SHP77 treated with DMSO at 0.1 percent for 48 hours (cell line): ENCODE data around the gene NSMCE4A.
"Not testable (repeated sequence)": the region's sequence is repeated elsewhere in the genome, so short reads cannot be mapped to it uniquely, and the experiment has no call there.

Experiments
- DNase-seq: peaks from one replicate; lab custom pipeline; 2025; lab: John Stamatoyannopoulos, UW

NSMCE4A gene

GRCh38 chr10:121974535-121975294, at the start of gene NSMCE4A:
TSS of gene NSMCE4A (minus strand) at chr10:121975217. CDS start at chr10:121975165, 52 bp downstream.
- DNase-seq, result peak; percentile 41

- DNase-seq, result not testable (repeated sequence)
These were observed 48.2 kb upstream of the NSMCE4A start for GRCh38 chr10:122023257-122023656.

- no peak for DNase-seq
These were observed 47.3 kb upstream of the NSMCE4A start for GRCh38 chr10:122022276-122022675.

- no peak for DNase-seq
These were observed 46.8 kb upstream of the NSMCE4A start for GRCh38 chr10:122021828-122022227.

GRCh38 chr10:122021379-122021778, 46.4 kb upstream of the NSMCE4A start:
- DNase-seq, result no peak

- no peak for DNase-seq
These were observed 45.2 kb upstream of the NSMCE4A start for GRCh38 chr10:122020226-122020625.

GRCh38 chr10:122019414-122019975, 44.5 kb upstream of the NSMCE4A start:
- peak; percentile 44 for DNase-seq

GRCh38 chr10:122018951-122019413, 44.0 kb upstream of the NSMCE4A start:
- DNase-seq, result no peak

- DNase-seq, result no peak
These were observed 43.5 kb upstream of the NSMCE4A start for GRCh38 chr10:122018491-122018890.

GRCh38 chr10:122017926-122018325, 42.9 kb upstream of the NSMCE4A start:
- not testable (repeated sequence) for DNase-seq

GRCh38 chr10:122014652-122015248, 39.7 kb upstream of the NSMCE4A start:
- DNase-seq, result no peak

GRCh38 chr10:122013311-122013780, 38.3 kb upstream of the NSMCE4A start:
- no peak for DNase-seq

- DNase-seq, result no peak
These were observed 37.7 kb upstream of the NSMCE4A start for GRCh38 chr10:122012731-122013130.

- no peak for DNase-seq
These were observed 35.5 kb upstream of the NSMCE4A start for GRCh38 chr10:122010405-122011050.

- no peak for DNase-seq
These were observed 32.4 kb upstream of the NSMCE4A start for GRCh38 chr10:122007415-122007814.

- DNase-seq, result no peak
These were observed 26.7 kb upstream of the NSMCE4A start for GRCh38 chr10:122001698-122002097.

GRCh38 chr10:121999301-121999700, 24.3 kb upstream of the NSMCE4A start:
- DNase-seq, result no peak

GRCh38 chr10:121998462-121998861, 23.4 kb upstream of the NSMCE4A start:
- no peak for DNase-seq

- no peak for DNase-seq
These were observed 19.5 kb upstream of the NSMCE4A start for GRCh38 chr10:121994429-121994941.

GRCh38 chr10:121991727-121992126, 16.7 kb upstream of the NSMCE4A start:
- not testable (repeated sequence) for DNase-seq

GRCh38 chr10:121990015-121990677, 15.1 kb upstream of the NSMCE4A start:
- DNase-seq, result no peak
